GM12878 (cell line): ENCODE data around the gene LIMCH1. TPM values are rescaled to one million over a fixed set of nuclear protein-coding genes. Genes with fewer than 3 reads are reported as not detected.
"Not testable (repeated sequence)": the region's sequence is repeated elsewhere in the genome, so short reads cannot be mapped to it uniquely, and the experiment has no call there.

Source experiments
- ATAC-seq: fragments of 200-7000 bp; cut with Tn5 transposase; 3 replicates; pipeline ENCODE4 v1.9.1; 2020; ENCODE audit warnings: mild to moderate bottlenecking, moderate library complexity
- BruUV-seq: library from RNA; stranded (reverse); fragments of 400-500 nt; replicated peaks from 2 replicates; lab custom pipeline; 2021; lab: Mats Ljungman, UMichigan
- CTCF ChIA-PET: fragments of 300-600 bp; sonication (Branson Sonifier 250); formaldehyde crosslinking; extraction: SDS; loops from one replicate; lab custom pipeline; 2021; ENCODE audit warnings: inconsistent platforms; lab: Yijun Ruan, JAX
- POLR2A ChIA-PET: fragments of 350-600 bp; formaldehyde crosslinking; extraction: SDS; loops from one replicate; lab custom pipeline; 2021; ENCODE audit warnings: inconsistent platforms; lab: Charles Lee
- RAD21 ChIA-PET: fragments of 300-600 bp; sonication (Branson Sonifier 250); formaldehyde crosslinking; loops from one replicate; lab custom pipeline; 2023; ENCODE audit warnings: antibody characterized with exemption; ENCODE audit not compliant: unreplicated experiment; lab: Charles Lee
- SMC1A ChIA-PET: fragments of 300-600 bp; sonication (Branson Sonifier 250); formaldehyde crosslinking; loops from one replicate; lab custom pipeline; 2023; ENCODE audit not compliant: unreplicated experiment, uncharacterized antibody; lab: Charles Lee
- DNase-seq: peaks from one replicate; pipeline ENCODE4 v3.0.0-alpha.2; 2011; ENCODE audit warnings: low read depth, low spot score
- FAIRE-seq: peaks from 3 replicates; lab custom pipeline; 2011; peaks lifted over from hg19 to GRCh38; lab: Jason Lieb, UNC
- H2AFZ ChIP-seq: 2 replicates; pipeline ENCODE4 v1.6.0; 2011; ENCODE audit warnings: low read depth, low read length, control low read depth; ENCODE audit not compliant: control insufficient read depth
- H3K27ac ChIP-seq: 2 replicates; pipeline ENCODE4 v1.5.1; 2011; ENCODE audit warnings: control low read depth; ENCODE audit not compliant: control insufficient read depth, insufficient read depth
- H3K27me3 ChIP-seq, 2 experiments: replicated peaks in 1 of 2; 2 replicates each; pipeline versions ENCODE4 v1.6.0 to v1.6.1; 2011; ENCODE audit warnings: low read length in 1 of 2; ENCODE audit not compliant: control insufficient read depth in 2 of 2, insufficient read depth in 2 of 2
- H3K36me3 ChIP-seq, 2 experiments: 2 replicates each; pipeline ENCODE4 v1.5.1; 2011; ENCODE audit warnings: low read length in 1 of 2; ENCODE audit not compliant: control insufficient read depth in 2 of 2, insufficient read depth in 2 of 2
- H3K4me1 ChIP-seq: 2 replicates; pipeline ENCODE4 v1.6.1; 2011; ENCODE audit warnings: mild to moderate bottlenecking, low read length, moderate library complexity, mixed read lengths; ENCODE audit not compliant: control insufficient read depth, insufficient read depth
- H3K4me2 ChIP-seq: 2 replicates; pipeline ENCODE4 v1.6.0; 2011; ENCODE audit warnings: control low read depth; ENCODE audit not compliant: control insufficient read depth, insufficient read depth
- H3K4me3 ChIP-seq: fragments of 200-600 bp; sonication (generic); 2 replicates; pipeline ENCODE4 v1.5.1; 2016
- H3K79me2 ChIP-seq: 2 replicates; pipeline ENCODE4 v1.6.0; 2011; ENCODE audit warnings: low read length; ENCODE audit not compliant: control insufficient read depth, insufficient read depth
- H3K9ac ChIP-seq: 2 replicates; pipeline ENCODE4 v1.8.0; 2011; ENCODE audit warnings: low read length, control low read depth, mixed read lengths; ENCODE audit not compliant: control insufficient read depth, insufficient read depth
- H3K9me3 ChIP-seq: replicated peaks from 3 replicates; pipeline ENCODE4 v1.5.1; 2011; ENCODE audit warnings: mild to moderate bottlenecking, low read length; ENCODE audit not compliant: control insufficient read depth, insufficient read depth
- H4K20me1 ChIP-seq: 2 replicates; pipeline ENCODE4 v1.6.0; 2011; ENCODE audit not compliant: control insufficient read depth, insufficient read depth
- REST ChIP-seq: IDR thresholded peaks from 2 replicates; pipeline ENCODE4 v1.6.1; 2012; ENCODE audit warnings: mild to moderate bottlenecking, low read depth, low read length
- ZBTB11 ChIP-seq: fragments of 450-650 bp; formaldehyde crosslinking; IDR thresholded peaks from 2 replicates; pipeline ENCODE4 v1.5.0; 2022; ENCODE audit warnings: mild to moderate bottlenecking, missing genetic modification characterization
- WGBS: methylation state at CpG from one replicate; pipeline ENCODE4 v1.1.6; 2016; ENCODE audit warnings: low lambda C conversion rate; ENCODE audit not compliant: insufficient replicate concordance, insufficient coverage; ENCODE audit errors: missing lambda C conversion rate; 5-methylcytosine and 5-hydroxymethylcytosine counted together
- in situ Hi-C: fragments of 300-500 bp; cut with MboI; formaldehyde crosslinking; loops from 9 replicates; pipeline ENCODE4 v1.14.3; 2018; ENCODE audit warnings: mixed read lengths
- intact Hi-C: fragments of 100-400 bp; cut with micrococcal nuclease; formaldehyde crosslinking; loops from one replicate; pipeline ENCODE4 v1.14.2; 2022; ENCODE audit not compliant: unreplicated experiment
- polyA plus RNA-seq, 11 experiments: library from polyadenylated mRNA; depleted of rRNA in 4 of 11; unstranded in 6 of 11; stranded (reverse) in 5 of 11; fragments of >200 nt; fragmentation: Nextera tagmentation in 4 of 11; fragmentation: Illumina TruSeq in 1 of 11; extraction: Ambion mirVana in 4 of 11; extraction: Trizol in 1 of 11; gene quantifications; 1 replicate in 1 of 11; 2 replicates in 10 of 11; pipeline versions ENCODE4 v1.2.1 to v1.2.3, GENCODE V29; 2011 to 2016; ENCODE audit warnings: inconsistent platforms in 2 of 11, missing spikeins in 2 of 11, low read depth in 1 of 11
- total RNA-seq, 4 experiments: library from RNA; depleted of rRNA in 3 of 4; stranded (reverse); fragments of >200 nt in 3 of 4; fragmentation: Illumina TruSeq in 1 of 4; extraction: Trizol in 1 of 4; gene quantifications; 2 replicates each; pipeline versions ENCODE4 v1.2.1 to v1.2.3, GENCODE V29; 2013 to 2021

The LIMCH1 gene
- total and polyA plus RNA-seq, 10 of the 15 experiments (the other 5 are each of a cell fraction or from before 2014, with no cell fraction given), result 0.07 to 0.15 TPM; not detected in 8

GRCh38 chr4:41709844-41710481 lies 172.0 kb downstream of the LIMCH1 start:
- H3K4me2 ChIP-seq, result no peak overlapping the region
- H3K4me1 ChIP-seq, result no peaks in the 10 kb centered on the region
- CTCF ChIA-PET, result no interaction called here
- RAD21 ChIA-PET, result no interaction called here
- H3K9me3 ChIP-seq, result no peaks in the 10 kb centered on the region
- intact Hi-C loops (no loop called here), in situ Hi-C loops (no loop called here)
- H3K27me3 ChIP-seq, result no peaks in the 10 kb centered on the region
- no peak overlapping the region for H3K9ac ChIP-seq
- H3K79me2 ChIP-seq, result no peaks in the 10 kb centered on the region
- FAIRE-seq (no peak), DNase-seq (no peak), ATAC-seq (peak; percentile 62)
- H4K20me1 ChIP-seq, result no peaks in the 10 kb centered on the region
- H3K36me3 ChIP-seq, result no peaks in the 10 kb centered on the region
- no peak for TF ChIP-seq REST
- TF ChIP-seq ZBTB11, result no peak
- H3K4me3 ChIP-seq, result no peak overlapping the region
- H3K27ac ChIP-seq, result no peak overlapping the region
- POLR2A ChIA-PET, result no interaction called here
- SMC1A ChIA-PET, result no interaction called here
- 40% methylated on average over 5 of the region's 5 CpGs for WGBS
- no peak overlapping the region for H2AFZ ChIP-seq
- no TSS peak for BruUV-seq

GRCh38 chr4:41711654-41712053 lies 173.7 kb downstream of the LIMCH1 start:
- H3K4me2 ChIP-seq, DNase-seq, H3K9me3 ChIP-seq, BruUV-seq, H2AFZ ChIP-seq, H3K27me3 ChIP-seq, RAD21 ChIA-PET, H3K4me3 ChIP-seq, H4K20me1 ChIP-seq, H3K36me3 ChIP-seq, SMC1A ChIA-PET, POLR2A ChIA-PET, H3K27ac ChIP-seq, CTCF ChIA-PET, H3K4me1 ChIP-seq, FAIRE-seq, H3K9ac ChIP-seq, in situ Hi-C loops, intact Hi-C loops, ATAC-seq, H3K79me2 ChIP-seq: not testable (repeated sequence)
- 42% methylated on average over 2 of the region's 2 CpGs for WGBS
